ENCODE measurements around the gene NDRG4. TPM values are rescaled to one million over a fixed set of nuclear protein-coding genes. Genes with fewer than 3 reads are reported as not detected.

NDRG4 gene
- total RNA-seq, 1 experiment from 2014 or later: 8.6 TPM

DNA sequence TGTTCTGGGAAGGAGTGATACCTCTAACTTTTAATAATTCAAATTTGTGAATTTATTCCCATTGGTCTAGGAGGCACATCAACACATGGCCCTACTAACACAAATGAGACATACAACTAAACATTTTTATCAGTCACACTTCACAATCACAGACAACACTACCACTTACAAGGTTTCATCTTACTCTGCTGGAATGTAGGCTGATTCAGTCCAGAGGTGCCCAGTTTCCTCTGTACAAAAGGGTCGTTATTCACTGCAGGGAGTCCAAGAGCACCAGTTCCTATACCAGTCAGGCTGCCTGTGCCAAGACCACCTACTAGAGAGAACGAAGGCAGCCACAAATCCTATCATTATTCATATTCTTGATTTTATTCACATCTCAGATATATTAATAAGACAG, 56.7 kb downstream of the NDRG4 start (continued):
- TF ChIP-seq, protein P1, sequence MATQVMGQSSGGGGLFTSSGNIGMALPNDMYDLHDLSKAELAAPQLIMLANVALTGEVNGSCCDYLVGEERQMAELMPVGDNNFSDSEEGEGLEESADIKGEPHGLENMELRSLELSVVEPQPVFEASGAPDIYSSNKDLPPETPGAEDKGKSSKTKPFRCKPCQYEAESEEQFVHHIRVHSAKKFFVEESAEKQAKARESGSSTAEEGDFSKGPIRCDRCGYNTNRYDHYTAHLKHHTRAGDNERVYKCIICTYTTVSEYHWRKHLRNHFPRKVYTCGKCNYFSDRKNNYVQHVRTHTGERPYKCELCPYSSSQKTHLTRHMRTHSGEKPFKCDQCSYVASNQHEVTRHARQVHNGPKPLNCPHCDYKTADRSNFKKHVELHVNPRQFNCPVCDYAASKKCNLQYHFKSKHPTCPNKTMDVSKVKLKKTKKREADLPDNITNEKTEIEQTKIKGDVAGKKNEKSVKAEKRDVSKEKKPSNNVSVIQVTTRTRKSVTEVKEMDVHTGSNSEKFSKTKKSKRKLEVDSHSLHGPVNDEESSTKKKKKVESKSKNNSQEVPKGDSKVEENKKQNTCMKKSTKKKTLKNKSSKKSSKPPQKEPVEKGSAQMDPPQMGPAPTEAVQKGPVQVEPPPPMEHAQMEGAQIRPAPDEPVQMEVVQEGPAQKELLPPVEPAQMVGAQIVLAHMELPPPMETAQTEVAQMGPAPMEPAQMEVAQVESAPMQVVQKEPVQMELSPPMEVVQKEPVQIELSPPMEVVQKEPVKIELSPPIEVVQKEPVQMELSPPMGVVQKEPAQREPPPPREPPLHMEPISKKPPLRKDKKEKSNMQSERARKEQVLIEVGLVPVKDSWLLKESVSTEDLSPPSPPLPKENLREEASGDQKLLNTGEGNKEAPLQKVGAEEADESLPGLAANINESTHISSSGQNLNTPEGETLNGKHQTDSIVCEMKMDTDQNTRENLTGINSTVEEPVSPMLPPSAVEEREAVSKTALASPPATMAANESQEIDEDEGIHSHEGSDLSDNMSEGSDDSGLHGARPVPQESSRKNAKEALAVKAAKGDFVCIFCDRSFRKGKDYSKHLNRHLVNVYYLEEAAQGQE (IDR thresholded peaks at IDR 0.05; ENCODE audit: low read depth): no peak
- no peak for TF ChIP-seq SRF (IDR thresholded peaks at IDR 0.05; ENCODE audit: low read depth)

Other genes starting within 250 kb of the NDRG4 start
- gene PRSS54, start 205.1 kb upstream of the NDRG4 start, total RNA-seq (2021; ENCODE audit: unreplicated experiment): not detected
- gene GINS3, start 107.7 kb upstream of the NDRG4 start, total RNA-seq (2021; ENCODE audit: unreplicated experiment): 12.1 TPM
- gene SETD6, start 15.4 kb downstream of the NDRG4 start, total RNA-seq (2021; ENCODE audit: unreplicated experiment): 26.6 TPM
- 230 TPM for gene CNOT1, start 129.7 kb downstream of the NDRG4 start, total RNA-seq (2021; ENCODE audit: unreplicated experiment)
- 9.8 TPM for gene SLC38A7, start 184.6 kb downstream of the NDRG4 start, total RNA-seq (2021; ENCODE audit: unreplicated experiment)
- gene GOT2, start 234.2 kb downstream of the NDRG4 start, total RNA-seq (2021; ENCODE audit: unreplicated experiment): 135 TPM

All from HCT116 (cell line).